ENCODE measurements around the gene TRIM28.

- no peak for TF ChIP-seq CTCF (IDR thresholded peaks at IDR 0.05)
- TF ChIP-seq POLR2A (IDR thresholded peaks at IDR 0.05), result peak; percentile 48 to 61
Measured at GRCh38 chr19:58559275-58560006, 15.6 kb downstream of the TRIM28 start.
